Omental fat pad (tissue), 4 donors: ENCODE data around the gene PCSK9. TPM values are rescaled to one million over a fixed set of nuclear protein-coding genes. Genes with fewer than 3 reads are reported as not detected.

Experiments used
- ATAC-seq: fragments of 150-250 bp; one replicate; pipeline ENCODE4 v1.9.1; 2016; ENCODE audit warnings: mild to moderate bottlenecking, moderate library complexity; ENCODE audit not compliant: low FRiP score
- DNase-seq: peaks from one replicate; pipeline ENCODE4 v3.0.0-alpha.2; 2019; ENCODE audit warnings: low spot score
- CTCF ChIP-seq, 3 donors: fragments of 450-650 bp; IDR thresholded peaks; one replicate each; pipeline ENCODE4 v1.5.1; 2016 to 2017; ENCODE audit warnings: antibody characterized with exemption in 3 of 3, mild to moderate bottlenecking in 3 of 3, moderate library complexity in 2 of 3
- total RNA-seq, 4 donors: library from RNA; depleted of rRNA; stranded (reverse); fragments of >200 nt; gene quantifications; one replicate each; pipeline ENCODE4 v1.1.0, GENCODE V29; 2016

Gene PCSK9
- total RNA-seq, 4 donors from 2014 or later, result 0.56 to 0.95 (median 0.80) TPM

GRCh38 chr1:55067914-55068313 is 28.6 kb downstream of the PCSK9 start:
- DNase-seq (no peak), ATAC-seq (no peak)
- no peak for TF ChIP-seq CTCF (IDR thresholded peaks at IDR 0.05)

DNA sequence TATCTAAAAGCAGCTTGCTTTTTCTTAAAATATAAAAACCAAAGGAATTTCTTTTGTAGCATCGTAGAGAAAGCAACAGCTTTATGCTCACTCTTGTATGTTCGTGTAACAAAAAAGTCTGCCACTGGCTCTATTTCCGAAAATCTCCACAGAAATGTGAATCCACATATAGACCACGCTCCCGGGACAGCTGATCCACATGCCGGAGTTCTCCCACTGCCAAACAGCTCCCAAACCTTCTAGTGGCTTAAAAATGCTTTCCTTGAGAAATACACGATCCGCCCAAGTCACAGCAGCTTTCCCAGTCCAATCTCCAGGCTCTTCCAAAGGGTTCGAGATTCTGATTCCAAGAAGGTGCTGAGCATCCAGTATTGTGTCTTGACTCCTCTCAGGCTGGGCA is 29.3 kb downstream of the PCSK9 start:
- no peak for DNase-seq
- ATAC-seq, result no peak
- TF ChIP-seq CTCF (IDR thresholded peaks at IDR 0.05), result no peak

DNA sequence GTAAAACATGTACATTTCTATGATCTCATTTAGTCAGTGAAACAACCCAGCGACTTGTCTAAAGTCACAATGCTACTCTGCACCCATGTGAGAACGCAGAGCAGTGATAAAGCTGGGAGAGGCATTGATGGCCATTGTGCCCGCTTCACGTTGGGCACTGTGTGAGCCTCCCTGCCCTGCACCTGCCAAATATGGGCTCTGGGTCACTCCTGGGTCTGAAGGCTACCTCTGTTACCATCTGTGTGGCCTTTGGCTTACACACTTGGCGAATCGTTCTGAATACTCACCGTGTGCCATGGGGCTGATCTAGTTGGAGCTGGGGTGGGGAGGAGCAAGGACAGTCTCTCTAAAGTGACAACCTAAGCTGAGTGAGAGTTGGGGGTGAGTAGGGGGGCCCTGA is 29.9 kb downstream of the PCSK9 start:
- no peak for TF ChIP-seq CTCF (IDR thresholded peaks at IDR 0.05)
- ATAC-seq (no peak), DNase-seq (no peak)

GRCh38 chr1:55070293-55071164 is 31.2 kb downstream of the PCSK9 start:
- no peak for DNase-seq
- ATAC-seq, result no peak
- no peak for TF ChIP-seq CTCF (IDR thresholded peaks at IDR 0.05)

DNA sequence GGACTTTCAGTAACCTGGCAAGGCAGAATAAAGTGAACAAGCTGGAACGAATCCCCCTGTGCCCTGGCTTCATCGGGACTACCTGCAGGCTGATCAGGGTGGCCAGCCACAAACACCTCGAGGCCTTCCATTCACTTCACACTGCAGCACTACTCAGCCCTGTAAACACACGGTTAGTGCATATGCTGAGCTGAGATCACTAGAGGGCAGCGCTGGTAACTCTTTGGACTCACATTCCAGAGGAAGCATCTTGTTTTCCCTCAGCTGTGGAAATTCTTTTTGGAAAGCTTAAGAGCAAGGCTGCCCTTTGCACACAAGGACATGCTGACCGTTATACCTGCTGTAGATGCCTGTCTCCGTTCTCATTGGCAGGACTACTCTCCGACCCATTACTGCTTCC is 32.1 kb downstream of the PCSK9 start:
- no peak for TF ChIP-seq CTCF (IDR thresholded peaks at IDR 0.05)
- no peak for ATAC-seq

GRCh38 chr1:55073187-55073916 is 34.0 kb downstream of the PCSK9 start:
- no peak for TF ChIP-seq CTCF (IDR thresholded peaks at IDR 0.05)
- DNase-seq, result no peak

More for the DNA sequence above, 32.1 kb downstream of the PCSK9 start:
- no peak for DNase-seq

More at GRCh38 chr1:55073187-55073916, 34.0 kb downstream of the PCSK9 start:
- no peak for ATAC-seq
